RWPE1 (cell line): ENCODE data around the gene AEN.
"Not testable (repeated sequence)": the region's sequence is repeated elsewhere in the genome, so short reads cannot be mapped to it uniquely, and the experiment has no call there.

Experiments
- CTCF ChIA-PET: fragments of 350-600 bp; sonication (Branson Sonifier 250); formaldehyde crosslinking; extraction: SDS; loops from one replicate; lab custom pipeline; 2021; lab: Yijun Ruan, JAX
- POLR2A ChIA-PET: fragments of 400-600 bp; formaldehyde crosslinking; extraction: SDS; loops from one replicate; lab custom pipeline; 2020; ENCODE audit warnings: antibody characterized with exemption; ENCODE audit not compliant: low non-redundant PET; lab: Yijun Ruan, JAX
- DNase-seq: peaks from one replicate; pipeline ENCODE4 v3.0.0; 2012; ENCODE audit warnings: low spot score
- H3K27ac ChIP-seq: fragments of 450-650 bp; 2 replicates; pipeline ENCODE4 v1.5.1; 2017
- TF ChIP-seq, protein P1 (sequence below): fragments of 450-650 bp; conservative IDR thresholded peaks from 2 replicates; pipeline ENCODE4 v1.5.1; 2017; ENCODE audit warnings: low read depth, mild to moderate bottlenecking

The AEN gene

DNA sequence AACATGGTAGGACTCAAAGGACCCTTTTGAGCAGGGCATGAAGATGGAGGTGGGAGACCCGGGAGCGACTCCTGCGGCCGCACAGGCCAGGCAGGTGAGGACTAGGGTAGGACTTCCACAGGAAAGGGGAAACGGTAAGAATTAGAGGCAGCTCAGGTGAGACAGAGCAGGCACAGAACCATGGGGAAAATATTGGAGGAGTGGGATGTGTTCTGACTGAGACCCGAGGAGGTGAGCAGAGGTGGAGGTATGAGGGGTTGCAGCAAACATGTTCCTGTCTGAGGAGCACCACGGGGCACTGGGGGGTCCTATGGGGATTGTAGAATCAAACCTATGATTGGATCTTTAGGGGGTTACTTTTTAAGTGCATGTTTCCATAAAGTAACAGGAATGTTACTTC lies 16.3 kb downstream of the AEN start:
- ChIA-PET CTCF (no interaction called here), POLR2A (no interaction called here)
- peak overlapping the region; percentile 93 for H3K27ac ChIP-seq
- DNase-seq = no peak
- TF ChIP-seq, protein P1, sequence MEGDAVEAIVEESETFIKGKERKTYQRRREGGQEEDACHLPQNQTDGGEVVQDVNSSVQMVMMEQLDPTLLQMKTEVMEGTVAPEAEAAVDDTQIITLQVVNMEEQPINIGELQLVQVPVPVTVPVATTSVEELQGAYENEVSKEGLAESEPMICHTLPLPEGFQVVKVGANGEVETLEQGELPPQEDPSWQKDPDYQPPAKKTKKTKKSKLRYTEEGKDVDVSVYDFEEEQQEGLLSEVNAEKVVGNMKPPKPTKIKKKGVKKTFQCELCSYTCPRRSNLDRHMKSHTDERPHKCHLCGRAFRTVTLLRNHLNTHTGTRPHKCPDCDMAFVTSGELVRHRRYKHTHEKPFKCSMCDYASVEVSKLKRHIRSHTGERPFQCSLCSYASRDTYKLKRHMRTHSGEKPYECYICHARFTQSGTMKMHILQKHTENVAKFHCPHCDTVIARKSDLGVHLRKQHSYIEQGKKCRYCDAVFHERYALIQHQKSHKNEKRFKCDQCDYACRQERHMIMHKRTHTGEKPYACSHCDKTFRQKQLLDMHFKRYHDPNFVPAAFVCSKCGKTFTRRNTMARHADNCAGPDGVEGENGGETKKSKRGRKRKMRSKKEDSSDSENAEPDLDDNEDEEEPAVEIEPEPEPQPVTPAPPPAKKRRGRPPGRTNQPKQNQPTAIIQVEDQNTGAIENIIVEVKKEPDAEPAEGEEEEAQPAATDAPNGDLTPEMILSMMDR = no peak

- ChIA-PET POLR2A (no interaction called here), CTCF (interaction anchor here (1.0 kb wide), 1 partner anchor 13 kb away, joined by 4 read pairs; no protein-coding TSS in a partner anchor)
- H3K27ac ChIP-seq = peak overlapping the region; percentile 93
- no peak for DNase-seq
- TF ChIP-seq, protein P1 = no peak
These were observed 16.9 kb downstream of the AEN start for GRCh38 chr15:88637841-88638625.

DNA sequence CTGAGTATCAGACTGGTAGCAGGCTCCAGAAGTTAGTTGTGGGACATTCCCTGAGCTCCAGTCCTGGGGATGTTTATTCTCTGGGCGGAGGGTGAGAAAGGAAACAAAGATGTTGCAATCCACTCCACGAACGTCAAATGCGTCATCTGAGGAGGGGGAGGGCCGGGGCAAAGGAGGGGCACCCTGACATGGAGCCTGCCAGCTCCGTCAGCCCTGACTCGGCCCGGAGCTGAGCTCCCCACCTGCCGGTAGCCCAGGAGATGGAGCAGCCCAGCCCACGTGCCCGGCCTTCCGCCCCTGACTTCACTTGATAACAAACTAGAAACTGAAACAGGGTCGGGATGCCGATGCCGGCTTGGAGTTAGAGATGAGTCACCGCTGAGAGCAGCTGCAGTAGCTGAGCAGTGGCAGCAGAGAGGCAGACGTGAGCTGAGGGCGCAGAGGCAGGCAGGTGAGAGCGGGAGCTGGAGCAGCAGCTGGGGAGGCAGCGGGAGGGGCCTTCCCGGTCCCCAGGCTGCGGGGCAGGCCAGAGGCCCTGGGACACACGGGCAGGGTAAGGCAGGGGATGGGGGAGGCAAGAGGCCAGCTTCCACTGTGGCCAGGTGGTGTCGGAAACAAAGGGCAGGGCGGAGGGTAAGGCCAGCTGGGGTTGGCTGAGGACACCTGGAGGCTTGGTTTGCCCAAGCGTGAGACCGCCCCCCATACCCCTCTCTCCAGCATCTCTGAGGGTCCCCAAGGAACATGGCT lies 17.7 kb downstream of the AEN start, which contains the start of gene ISG20:
Gene ISG20, plus strand, starts transcription at position 391 of the 747 bp plus-strand sequence. Its CDS starts 351 bp downstream, at position 742.
- ChIA-PET POLR2A (no interaction called here), CTCF (interaction anchor here (1.0 kb wide), 1 partner anchor 12 kb away, joined by 4 read pairs; no protein-coding TSS in a partner anchor)
- DNase-seq = peak; percentile 100
- TF ChIP-seq, protein P1 = peak; percentile 84
- peak within 1 kb of the TSS; percentile 93 for H3K27ac ChIP-seq

GRCh38 chr15:88641959-88642452 lies 20.9 kb downstream of the AEN start:
- H3K27ac ChIP-seq = no peak overlapping the region
- ChIA-PET POLR2A (no interaction called here), CTCF (no interaction called here)
- DNase-seq = no peak
- TF ChIP-seq, protein P1 = no peak

GRCh38 chr15:88642514-88642913 lies 21.4 kb downstream of the AEN start:
- CTCF ChIA-PET, POLR2A ChIA-PET, H3K27ac ChIP-seq, DNase-seq: not testable (repeated sequence)

GRCh38 chr15:88644741-88645140 lies 23.6 kb downstream of the AEN start:
- ChIA-PET POLR2A (no interaction called here), CTCF (no interaction called here)
- TF ChIP-seq, protein P1 = no peak
- DNase-seq = no peak
- H3K27ac ChIP-seq = no peak overlapping the region
